Measurements from ENCODE around the gene MYBPH.

The MYBPH gene

DNA sequence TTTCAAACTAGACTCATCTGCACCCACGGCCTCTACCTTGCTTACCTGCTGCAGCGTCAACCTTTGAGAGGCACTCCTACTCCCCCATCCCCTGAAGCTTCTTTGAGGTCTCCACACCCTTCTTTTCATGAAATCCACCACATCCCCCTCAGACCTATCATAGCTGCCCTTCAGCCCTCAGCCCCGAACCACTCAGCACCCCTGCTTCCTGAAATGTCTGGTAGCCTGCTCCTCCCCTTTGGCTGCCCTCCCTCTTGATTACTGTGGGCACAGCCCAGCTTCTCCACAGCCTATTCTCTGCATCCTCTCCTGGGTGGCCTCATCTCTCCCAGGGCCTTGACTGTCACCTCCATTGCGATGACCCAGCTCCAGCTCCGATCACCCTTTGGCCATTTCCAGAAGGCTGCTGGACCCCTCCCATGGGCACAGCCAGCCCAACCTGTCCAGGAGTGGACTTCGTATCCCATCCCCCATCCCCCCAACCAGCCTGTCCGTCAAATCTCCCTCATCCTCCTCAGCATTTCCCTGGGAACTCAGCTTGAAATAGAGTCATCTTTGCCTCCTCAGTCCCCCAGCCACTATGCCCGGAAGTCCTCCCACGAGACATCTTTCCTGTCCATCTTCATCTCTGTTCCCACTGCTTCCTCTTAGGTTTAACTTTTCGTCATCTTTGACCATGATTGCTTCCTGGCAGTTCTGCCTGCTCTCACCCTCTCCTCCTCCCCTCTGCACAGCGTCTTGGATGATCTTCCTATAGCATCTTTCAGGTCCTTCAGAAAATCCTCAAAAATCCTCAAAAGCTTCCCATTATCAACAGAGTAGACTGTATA lies 54.2 kb downstream of the MYBPH start:
- Histone ChIP-seq H3K27me3 (ENCODE audit: insufficient read depth, low read depth, severe bottlenecking) (no peaks in the 10 kb centered on the region), H3K4me3 (ENCODE audit: low read depth, low read length) (no peak overlapping the region), H3K36me3 (no peaks in the 10 kb centered on the region), H3K9me3 (ENCODE audit: severe bottlenecking) (no peaks in the 10 kb centered on the region), H3K27ac (no peak overlapping the region)
- DNase-seq: peak; percentile 21
- TF ChIP-seq CTCF (IDR thresholded peaks at IDR 0.05; ENCODE audit: low read depth, low read length): no peak

DNA sequence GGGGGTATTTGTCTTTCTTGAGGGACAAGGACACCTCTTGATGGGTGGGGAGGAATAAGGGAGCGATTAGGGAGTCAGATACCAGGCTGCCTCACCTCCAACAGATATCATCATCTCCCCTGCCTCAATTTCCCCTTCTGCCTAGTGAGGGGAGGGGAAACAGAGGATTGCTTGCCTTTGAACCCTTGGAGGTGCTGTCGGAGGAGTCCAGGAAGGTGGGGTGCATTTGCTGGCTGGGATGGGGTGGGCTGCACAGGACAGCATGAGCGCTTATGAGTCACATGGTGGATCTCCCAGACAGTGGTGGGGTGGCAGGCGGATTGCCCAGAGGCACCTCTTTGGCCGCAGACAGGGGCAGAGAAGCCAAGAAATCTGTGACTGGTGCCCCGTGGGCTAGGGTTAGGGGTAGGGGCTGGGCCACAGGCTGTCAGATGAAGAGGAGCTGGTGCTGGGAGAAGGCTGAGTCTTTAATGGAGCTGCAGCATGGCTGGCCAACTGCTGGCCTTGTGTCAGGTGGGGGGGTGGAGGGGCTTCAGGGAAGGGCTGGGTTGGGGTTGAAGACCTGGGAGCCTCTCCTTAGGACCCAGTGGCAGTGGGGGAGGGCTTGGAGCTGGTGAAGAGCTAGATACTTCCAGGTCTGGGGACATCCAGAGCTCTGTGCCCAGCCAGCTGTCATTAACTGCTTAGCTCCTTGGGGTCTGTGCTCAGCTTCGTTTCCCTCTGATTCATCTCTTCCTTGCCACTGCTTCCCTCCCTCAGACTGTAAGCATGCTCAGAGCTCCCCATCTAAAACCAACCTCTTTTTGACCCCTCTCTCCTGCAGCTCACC lies 55.1 kb downstream of the MYBPH start:
- TF ChIP-seq CTCF (IDR thresholded peaks at IDR 0.05; ENCODE audit: low read depth, low read length): no peak
- Histone ChIP-seq H3K36me3 (no peaks in the 10 kb centered on the region), H3K27ac (no peak overlapping the region), H3K9me3 (ENCODE audit: severe bottlenecking) (no peaks in the 10 kb centered on the region), H3K27me3 (ENCODE audit: insufficient read depth, low read depth, severe bottlenecking) (no peaks in the 10 kb centered on the region), H3K4me3 (ENCODE audit: low read depth, low read length) (no peak overlapping the region)
- DNase-seq: peak; percentile 63

Measured in WERI-Rb-1 (cell line).